Measurements from ENCODE around the gene LMNA.
"Not testable (repeated sequence)": the region's sequence is repeated elsewhere in the genome, so short reads cannot be mapped to it uniquely, and the experiment has no call there.

Gene LMNA

GRCh38 chr1:156104861-156105832, 9.4 kb upstream of the LMNA start:
- DNase-seq = no peak

GRCh38 chr1:156106624-156107488, 7.7 kb upstream of the LMNA start:
- no peak for DNase-seq

- DNase-seq = no peak
Observed at GRCh38 chr1:156108057-156108456, 6.5 kb upstream of the LMNA start.

- DNase-seq = no peak
Observed at GRCh38 chr1:156108664-156109241, 5.8 kb upstream of the LMNA start.

- no peak for DNase-seq
Observed at GRCh38 chr1:156110252-156110651, 4.3 kb upstream of the LMNA start.

- peak in 1 of 2 experiments; percentile 36 for DNase-seq
Observed at GRCh38 chr1:156111355-156111962, 3.1 kb upstream of the LMNA start.

- DNase-seq = no peak
Observed at GRCh38 chr1:156112276-156113137, 2.0 kb upstream of the LMNA start.

- no peak for DNase-seq
Observed at GRCh38 chr1:156113282-156113950, 1.1 kb upstream of the LMNA start.

GRCh38 chr1:156114919-156115513, 505 bp downstream of the LMNA start:
- no peak for DNase-seq

- peak in 1 of 2 experiments; percentile 23 for DNase-seq
Observed at GRCh38 chr1:156115514-156116374, 1.2 kb downstream of the LMNA start.

GRCh38 chr1:156116731-156117130, 2.2 kb downstream of the LMNA start:
- DNase-seq = not testable (repeated sequence)

- DNase-seq = no peak
Observed at GRCh38 chr1:156117414-156118176, 3.1 kb downstream of the LMNA start.

GRCh38 chr1:156118177-156118868, 3.8 kb downstream of the LMNA start:
- DNase-seq = no peak

- DNase-seq = no peak
Observed at GRCh38 chr1:156119503-156120209, 5.1 kb downstream of the LMNA start.

- DNase-seq = no peak
Observed at GRCh38 chr1:156120318-156120717, 5.8 kb downstream of the LMNA start.

- DNase-seq = not testable (repeated sequence)
Observed at GRCh38 chr1:156121005-156121404, 6.5 kb downstream of the LMNA start.

GRCh38 chr1:156121457-156121856, 6.9 kb downstream of the LMNA start:
- no peak for DNase-seq

- no peak for DNase-seq
Observed at GRCh38 chr1:156122086-156122485, 7.6 kb downstream of the LMNA start.
